Stimulated activated CD4-positive, alpha-beta T cell treated with anti-CD3 and anti-CD28 coated beads, Interleukin-1b, Interleukin-23, amount 100 ng/mL, for 1 hour (primary cell): ENCODE results near the gene HHAT.
"Not testable (repeated sequence)": the region's sequence is repeated elsewhere in the genome, so short reads cannot be mapped to it uniquely, and the experiment has no call there.

ENCODE experiments used
- DNase-seq, 2 donors: peaks; one replicate each; pipeline ENCODE4 v3.0.0-alpha.2; 2020; ENCODE audit warnings: low read depth in 2 of 2

Gene HHAT

GRCh38 chr1:210313921-210314320 is 14.8 kb upstream of the HHAT start:
- DNase-seq: no peak

GRCh38 chr1:210315529-210315928 is 13.2 kb upstream of the HHAT start:
- DNase-seq: no peak

DNA sequence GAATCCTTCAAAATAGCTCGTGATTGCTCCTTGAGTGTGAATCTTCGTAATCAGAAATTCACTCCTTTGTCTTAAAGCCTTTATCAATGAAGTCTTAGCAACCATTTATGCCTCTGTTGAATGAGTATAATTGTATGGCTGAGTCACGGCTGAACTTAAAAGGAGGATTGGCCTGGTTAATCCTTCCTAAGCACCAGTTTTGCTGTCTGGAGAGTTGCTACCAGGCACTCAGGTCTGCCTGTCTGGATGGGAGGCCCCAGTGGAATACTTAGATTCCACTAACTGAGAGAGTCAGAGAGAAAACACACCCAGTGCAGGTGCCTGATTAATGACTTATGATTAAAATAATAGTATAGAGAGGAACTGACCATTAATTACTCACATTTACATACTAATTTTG is 7.6 kb upstream of the HHAT start:
- no peak for DNase-seq

GRCh38 chr1:210321552-210321951 is 7.2 kb upstream of the HHAT start:
- DNase-seq: no peak

DNA sequence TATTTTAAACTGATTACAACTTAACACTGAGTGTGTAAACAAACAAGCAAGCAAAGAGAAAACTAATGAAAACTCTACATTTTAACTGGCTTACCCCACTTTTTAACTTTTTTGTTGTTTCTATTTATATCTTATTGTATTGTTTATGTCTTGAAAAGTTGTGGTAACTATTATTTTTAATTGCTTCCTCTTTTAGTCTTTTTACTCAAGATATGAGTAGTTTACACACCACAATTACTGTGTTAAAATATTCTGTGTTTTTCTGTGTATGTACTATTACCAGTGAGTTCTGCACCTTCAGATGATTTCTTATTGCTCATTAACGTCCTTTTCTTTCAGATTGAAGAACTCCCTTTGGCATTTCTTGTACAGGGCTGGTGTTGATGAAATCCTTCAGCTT is 4.7 kb upstream of the HHAT start:
- no peak for DNase-seq

- no peak for DNase-seq
Measured at GRCh38 chr1:210325026-210325670, 3.6 kb upstream of the HHAT start.

- DNase-seq: no peak
Measured at GRCh38 chr1:210328032-210328745, 513 bp upstream of the HHAT start.

DNA sequence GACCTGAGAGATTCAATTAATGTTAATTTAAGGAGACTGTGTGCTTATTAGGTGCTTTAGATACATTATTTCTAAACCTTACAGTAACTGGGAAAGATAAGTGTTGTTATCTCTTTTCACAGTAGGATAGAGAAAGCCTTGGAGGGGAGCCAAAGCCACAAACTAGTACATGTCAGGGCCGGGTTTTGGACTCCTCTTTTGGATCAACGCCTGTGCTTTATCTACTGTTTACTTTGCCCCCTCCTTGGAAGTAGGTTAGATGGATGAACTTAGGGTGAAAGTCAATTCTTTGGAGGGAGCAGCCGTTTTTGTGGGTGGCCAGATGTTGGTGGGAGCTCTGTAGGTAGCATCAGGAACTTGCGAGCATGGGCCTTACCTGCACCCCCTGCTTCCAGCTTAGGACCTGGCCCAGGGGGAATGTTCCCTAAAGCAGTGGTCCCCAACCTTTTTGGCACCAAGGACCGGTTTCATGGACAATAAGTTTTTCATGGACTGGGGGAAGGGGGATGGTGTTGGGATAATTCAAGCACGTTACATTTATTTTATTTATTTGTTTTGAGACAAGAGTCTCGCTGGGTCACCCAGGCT is 1.7 kb downstream of the HHAT start:
- no peak for DNase-seq

DNA sequence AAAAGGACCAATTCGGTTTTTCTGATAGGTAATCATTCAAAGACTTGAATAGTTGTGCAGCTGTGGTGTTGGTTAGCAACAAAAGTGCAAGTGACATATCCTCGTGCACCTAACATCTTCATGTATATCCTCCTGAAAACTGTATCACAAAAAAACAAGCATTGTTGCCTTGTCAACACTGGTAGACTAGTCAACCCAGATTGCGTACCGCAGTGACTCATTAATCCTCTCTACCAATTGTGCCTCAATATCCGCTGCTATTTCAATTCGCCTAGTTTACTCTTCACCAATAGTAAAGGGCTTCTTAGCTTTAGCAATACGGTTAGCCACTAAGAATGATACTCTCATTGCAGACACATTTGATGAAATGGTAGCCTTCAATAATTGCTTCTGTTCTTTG is 3.5 kb downstream of the HHAT start:
- no peak for DNase-seq

GRCh38 chr1:210332719-210333398 is 4.2 kb downstream of the HHAT start:
- no peak for DNase-seq

DNA sequence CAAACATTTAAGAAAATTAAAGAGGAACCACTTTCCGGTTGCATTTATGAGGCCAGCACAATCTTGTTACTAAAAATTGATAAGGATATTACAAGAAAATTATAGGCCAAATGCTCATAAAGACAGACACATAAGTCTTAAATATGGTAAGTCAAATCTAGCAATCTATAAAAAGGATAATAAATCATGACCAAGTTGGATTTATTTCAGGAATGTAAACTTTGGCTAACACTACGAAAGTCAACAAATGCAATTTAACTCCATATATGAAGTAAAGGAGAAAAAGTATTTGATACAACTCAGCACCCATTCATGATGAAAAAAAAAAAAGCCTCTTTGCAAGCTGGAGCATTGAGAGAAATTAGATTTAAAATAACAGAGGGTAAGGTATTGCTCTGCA is 6.3 kb downstream of the HHAT start:
- no peak for DNase-seq

DNA sequence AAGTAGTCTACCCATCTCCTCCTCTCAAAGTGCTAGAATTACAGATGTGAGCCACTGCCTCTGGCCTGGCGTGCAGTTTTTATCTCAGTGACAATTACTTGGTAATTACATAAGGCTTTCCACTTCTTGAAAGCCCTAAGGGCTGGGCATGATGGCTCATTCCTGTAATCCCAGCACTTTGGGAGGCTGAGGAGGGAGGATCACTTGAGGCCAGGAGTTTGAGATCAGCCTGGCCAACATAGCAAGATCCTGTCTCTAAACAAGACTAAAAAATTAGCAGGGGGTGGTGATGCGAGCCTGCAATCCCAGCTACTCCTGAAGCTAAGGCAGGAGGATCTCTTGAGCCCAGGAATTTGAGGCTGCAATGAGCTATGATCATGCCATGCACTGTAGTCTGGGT is 7.7 kb downstream of the HHAT start:
- no peak for DNase-seq

DNA sequence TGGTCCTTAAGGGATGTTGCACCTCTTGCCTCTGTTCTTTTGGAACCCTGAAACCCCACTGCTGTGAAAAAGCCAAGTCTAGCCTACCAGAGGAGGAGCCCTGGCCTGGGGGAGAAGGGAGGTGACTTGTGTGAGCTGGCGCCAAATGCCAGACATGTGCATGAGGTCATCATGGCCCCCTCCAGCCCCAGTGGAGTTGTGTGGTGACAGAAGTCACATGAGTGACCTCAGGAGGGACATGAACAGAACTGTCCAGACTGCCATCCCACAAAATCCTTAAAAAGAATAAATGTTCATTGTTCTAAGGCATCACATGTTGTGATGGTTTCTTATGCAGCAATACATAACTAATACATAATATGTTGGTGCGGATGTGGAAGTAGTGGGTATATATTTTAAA is 10.8 kb downstream of the HHAT start:
- DNase-seq: no peak

DNA sequence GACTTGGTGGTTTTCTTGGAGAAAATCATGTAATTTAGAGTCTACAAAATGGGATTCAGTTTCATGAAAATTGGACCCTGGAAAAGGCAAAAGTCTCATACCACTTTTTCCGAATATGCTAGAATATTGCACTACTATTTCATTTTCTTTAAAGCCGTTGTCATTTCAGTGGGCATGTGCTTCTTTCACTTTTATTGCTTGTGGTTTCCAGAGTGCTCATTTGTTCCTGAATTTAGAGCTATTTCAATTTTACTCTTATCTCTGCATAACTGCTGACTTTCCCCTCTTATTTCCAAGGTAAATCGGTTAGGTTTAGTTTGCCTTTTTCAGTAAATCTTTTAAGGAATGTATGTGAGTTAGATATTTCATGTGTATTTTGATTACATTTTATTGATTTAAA is 11.6 kb downstream of the HHAT start:
- DNase-seq: no peak

DNA sequence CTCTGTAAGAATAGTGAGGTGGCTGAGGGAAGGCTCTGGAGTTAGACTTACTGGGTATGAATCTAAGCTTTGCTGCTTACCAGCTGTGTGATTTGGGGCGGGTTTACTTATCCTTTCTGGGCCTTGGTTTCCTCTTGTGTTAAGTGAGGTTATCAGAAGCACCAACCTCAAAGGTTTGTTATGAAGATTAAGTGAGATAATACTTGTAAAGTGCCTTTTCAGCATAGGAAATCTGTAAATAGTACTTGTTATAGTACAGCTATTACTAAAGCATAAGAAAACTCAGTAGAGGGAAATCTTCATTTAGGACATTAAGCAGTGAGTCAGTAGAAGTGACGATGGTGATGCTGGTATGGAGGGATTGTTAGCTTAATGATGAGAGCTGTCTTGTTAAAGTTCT is 12.1 kb downstream of the HHAT start:
- no peak for DNase-seq

DNA sequence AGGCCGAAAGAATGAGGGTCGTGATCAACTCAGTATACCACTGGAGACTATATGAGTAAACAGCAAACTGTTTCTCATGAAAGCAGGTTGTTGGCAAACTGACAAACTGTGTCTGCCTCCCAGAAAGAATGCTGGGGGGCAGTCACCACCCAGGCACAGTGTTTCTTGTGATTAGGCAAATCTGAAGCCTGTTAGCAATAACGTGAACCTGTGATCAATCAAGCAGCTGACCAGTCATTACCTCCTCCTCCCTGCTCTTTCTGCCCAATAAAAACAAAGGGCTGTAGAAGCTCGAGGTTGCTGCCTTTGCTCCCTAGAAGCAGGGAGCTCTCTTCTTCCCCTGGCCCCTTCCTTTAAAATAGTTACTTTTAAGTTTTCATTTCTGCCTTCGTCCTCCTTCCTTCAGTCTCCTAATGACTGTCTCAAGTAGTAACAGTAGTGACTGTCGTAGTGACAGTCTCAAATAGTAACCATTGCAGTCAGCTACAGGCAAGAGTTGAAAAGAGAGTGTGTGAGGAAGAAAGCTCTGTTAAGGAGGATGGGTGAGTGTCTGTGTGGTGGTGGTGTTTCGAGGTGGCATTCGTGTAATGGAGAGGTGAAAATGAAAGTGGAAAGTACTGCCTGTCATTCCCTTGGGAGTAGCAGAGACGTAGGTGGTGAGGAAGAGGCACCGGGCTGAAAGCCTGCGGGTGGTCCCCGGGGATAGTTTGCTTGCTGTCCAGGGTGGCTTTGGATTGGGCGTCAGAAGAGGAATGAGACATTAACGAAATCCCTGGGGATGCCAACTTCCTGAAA is 14.5 kb downstream of the HHAT start:
- no peak for DNase-seq

DNA sequence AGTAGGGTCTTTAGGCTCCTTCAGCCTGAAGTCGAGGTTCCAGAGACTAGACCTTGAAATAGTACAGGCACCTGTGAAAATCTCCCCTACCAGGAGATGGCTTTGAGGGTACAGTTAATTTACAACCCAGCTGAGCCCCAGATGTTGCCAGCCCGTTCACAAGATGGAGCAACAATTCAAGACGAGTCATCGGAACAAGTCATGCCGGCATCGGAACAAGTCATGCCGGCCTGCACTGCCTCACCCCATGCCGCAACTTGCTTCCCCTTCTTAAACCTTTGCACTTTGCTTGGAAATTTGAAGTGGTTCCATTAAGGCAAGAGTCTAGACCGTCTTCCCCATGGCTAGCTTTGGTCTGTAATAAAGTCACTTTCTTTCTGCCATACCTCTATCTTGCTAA is 16.0 kb downstream of the HHAT start:
- no peak for DNase-seq

DNA sequence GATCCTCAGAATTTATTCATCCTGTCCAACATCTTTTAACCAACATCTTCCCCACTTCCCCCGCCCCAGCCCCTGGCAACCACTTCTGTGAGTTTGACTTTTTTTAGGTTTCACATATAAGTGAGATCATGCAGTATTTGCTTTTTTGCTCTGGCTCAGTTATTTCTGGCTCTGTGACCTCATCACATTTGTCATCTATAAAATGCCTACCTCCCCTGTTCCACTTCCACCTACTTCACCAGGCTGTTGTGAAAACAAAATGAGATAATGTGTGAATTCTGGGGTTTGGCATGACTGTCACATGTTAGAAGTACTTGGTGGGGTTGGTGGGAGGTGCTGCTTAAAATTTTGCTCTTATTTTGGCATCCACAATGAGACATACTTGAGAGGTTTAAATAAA is 18.4 kb downstream of the HHAT start:
- no peak for DNase-seq

- no peak for DNase-seq
Measured at GRCh38 chr1:210351496-210351895, 22.8 kb downstream of the HHAT start.

GRCh38 chr1:210352575-210352974 is 23.9 kb downstream of the HHAT start:
- DNase-seq: no peak

GRCh38 chr1:210354305-210354704 is 25.6 kb downstream of the HHAT start:
- DNase-seq: not testable (repeated sequence)

- no peak for DNase-seq
Measured at GRCh38 chr1:210358626-210359025, 29.9 kb downstream of the HHAT start.
